HG03354 (cell line): ENCODE results near the gene NAA30.

Experiments used
- ATAC-seq: cut with Tn5 transposase; IDR thresholded peaks from one replicate; pipeline ENCODE4 v1.9.1; 2021; ENCODE audit warnings: mild to moderate bottlenecking; ENCODE audit not compliant: unreplicated experiment, poor library complexity, severe bottlenecking

NAA30 gene

DNA sequence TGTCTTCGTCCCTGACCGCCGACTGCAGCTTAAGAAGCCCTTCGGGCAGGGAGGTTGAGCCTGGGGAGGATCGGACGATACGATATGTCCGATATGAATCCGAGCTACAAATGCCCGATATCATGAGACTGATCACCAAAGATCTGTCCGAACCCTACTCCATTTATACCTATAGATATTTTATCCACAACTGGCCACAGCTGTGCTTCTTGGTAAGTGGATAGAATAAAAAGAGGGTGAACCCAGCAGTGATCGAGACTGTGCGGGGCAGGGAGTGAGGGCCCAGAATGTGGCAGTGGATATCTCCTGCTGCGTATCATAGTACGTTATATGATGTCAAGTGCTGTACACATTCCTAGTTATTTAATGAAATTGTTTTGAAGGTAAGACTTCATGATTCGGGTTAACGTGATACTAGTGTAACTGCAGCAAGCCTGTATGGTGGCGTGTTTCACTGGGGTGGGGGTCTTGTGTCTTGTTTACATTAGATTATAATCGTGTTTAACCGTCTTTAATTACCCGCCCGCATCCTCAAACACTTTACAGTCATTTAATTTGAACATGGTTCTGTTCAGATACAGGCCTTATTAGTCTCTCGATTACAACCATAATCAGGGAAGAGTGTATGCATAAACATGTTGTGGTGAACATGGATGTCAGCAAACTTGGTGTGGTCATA is 1.3 kb downstream of the NAA30 start:
- ATAC-seq, result no peak

- no peak for ATAC-seq
Measured at GRCh38 chr14:57392830-57393229, 2.4 kb downstream of the NAA30 start.

GRCh38 chr14:57400556-57401494 is 10.4 kb downstream of the NAA30 start:
- no peak for ATAC-seq

- ATAC-seq, result no peak
Measured at GRCh38 chr14:57401501-57401900, 11.1 kb downstream of the NAA30 start.

- no peak for ATAC-seq
Measured at GRCh38 chr14:57402173-57402852, 11.9 kb downstream of the NAA30 start.

GRCh38 chr14:57403521-57403864 is 13.1 kb downstream of the NAA30 start:
- no peak for ATAC-seq

- ATAC-seq, result no peak
Measured at GRCh38 chr14:57405562-57405961, 15.2 kb downstream of the NAA30 start.

DNA sequence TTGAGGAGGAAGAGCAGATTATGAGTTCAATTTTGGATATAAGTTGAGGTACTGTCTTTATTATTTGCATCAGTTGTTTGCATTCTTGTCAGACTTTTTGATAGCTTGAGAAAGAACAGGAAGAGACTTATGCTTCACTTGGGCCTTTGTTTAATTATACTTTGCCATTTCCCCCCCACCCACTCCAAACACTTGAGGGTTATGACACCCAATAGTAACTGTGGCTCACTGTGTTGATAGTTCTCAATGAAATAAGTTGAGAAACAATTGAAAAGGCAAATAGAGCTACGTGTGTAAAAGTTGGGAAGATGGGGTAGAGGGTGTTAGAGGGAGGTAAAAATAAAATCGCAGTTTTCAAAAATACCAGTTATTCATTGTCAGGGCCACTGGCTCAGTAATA is 17.7 kb downstream of the NAA30 start:
- no peak for ATAC-seq

GRCh38 chr14:57408634-57409033 is 18.2 kb downstream of the NAA30 start:
- ATAC-seq, result no peak

DNA sequence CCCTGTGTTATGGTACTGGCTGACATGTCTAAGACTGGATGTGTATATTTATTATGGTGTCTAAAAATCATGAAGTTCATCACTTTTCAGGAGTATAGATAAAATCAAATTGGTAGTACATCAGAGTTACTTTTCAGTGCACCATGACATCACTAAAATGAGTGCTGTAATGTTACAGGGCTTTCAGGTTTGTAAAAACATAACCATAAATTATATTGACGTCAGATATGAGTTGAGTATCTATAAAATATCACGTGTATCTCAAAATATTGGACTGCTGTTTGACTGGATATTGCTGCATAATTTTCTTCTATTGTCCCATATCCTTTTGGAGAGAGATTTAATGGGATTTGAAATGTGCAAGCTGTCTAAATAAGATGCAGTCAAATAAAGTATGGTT is 22.0 kb downstream of the NAA30 start:
- no peak for ATAC-seq

DNA sequence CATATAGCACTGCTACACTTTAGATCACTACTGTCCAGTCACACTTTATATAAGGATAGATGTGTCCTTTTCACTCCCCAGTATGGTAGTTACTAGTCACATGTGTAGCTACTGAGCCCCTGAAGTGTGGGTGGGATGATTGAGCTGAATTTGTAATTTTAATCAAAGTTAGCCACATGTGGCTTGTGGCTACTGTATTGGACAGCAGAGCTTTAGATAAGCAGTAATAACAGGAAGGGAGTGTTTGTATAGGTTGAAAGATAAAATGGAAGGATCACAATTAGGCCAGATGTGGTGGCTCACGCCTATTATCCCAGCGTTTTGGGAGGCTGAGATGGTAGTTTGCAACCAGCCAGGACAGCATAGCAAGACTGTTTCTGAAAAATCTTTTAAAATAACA is 23.5 kb downstream of the NAA30 start:
- no peak for ATAC-seq

DNA sequence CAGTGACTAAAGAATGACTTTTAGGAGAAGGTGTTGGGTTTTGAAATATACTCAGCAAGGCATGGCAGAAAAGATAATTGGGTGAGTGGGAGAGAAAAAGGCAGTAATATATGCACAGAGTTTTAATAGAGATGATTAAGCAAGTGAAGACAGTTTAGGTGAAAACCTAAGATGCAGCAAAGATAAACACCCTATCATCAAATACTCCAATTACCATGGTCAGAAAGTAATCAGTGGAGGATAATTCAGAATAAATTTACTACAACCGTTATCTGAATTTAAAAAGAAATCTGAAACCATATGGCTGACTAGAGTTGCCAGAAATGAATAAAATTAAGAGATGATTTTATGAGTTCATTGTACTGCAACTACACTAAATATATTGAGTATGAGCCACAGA is 26.8 kb downstream of the NAA30 start:
- no peak for ATAC-seq

DNA sequence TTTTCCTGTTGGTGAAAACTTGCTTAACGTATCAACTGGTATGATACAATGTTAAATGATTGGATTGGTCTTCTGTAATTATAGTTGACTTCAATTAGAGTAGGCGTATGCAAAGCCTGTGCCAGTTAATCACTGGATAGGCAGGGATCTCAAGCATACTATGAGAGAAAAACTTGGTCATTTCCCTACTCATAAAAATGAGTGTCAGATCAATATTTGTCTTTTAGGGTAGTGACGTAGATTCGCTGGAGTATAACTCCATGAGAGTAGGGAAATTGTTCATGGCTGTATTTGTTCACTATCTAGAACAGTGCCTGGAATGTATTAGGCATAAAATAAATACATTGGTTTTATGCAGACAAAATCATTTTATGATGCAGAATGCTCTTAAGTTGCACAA is 28.6 kb downstream of the NAA30 start:
- ATAC-seq, result no peak

GRCh38 chr14:57420033-57420432 is 29.6 kb downstream of the NAA30 start:
- no peak for ATAC-seq

GRCh38 chr14:57420986-57421385 is 30.6 kb downstream of the NAA30 start:
- no peak for ATAC-seq

DNA sequence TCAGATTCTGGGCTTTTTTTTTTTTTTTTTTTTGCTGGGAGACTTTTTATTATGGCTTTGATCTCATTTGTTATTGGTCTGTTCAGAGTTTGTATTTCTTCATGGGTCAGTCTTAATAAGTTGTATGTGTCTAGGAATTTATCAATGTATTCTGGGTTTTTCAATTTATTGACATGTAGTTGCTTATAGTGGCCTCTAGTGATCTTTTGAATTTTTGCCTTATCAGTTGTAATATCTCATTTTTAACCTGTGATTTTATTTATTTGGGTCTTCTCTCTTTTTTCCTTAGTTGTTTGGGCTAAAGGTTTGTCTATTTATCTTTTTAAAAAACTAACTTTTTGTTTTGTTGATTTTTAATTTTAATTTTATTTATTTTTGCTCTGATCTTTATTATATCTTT is 45.5 kb downstream of the NAA30 start:
- ATAC-seq, result no peak

DNA sequence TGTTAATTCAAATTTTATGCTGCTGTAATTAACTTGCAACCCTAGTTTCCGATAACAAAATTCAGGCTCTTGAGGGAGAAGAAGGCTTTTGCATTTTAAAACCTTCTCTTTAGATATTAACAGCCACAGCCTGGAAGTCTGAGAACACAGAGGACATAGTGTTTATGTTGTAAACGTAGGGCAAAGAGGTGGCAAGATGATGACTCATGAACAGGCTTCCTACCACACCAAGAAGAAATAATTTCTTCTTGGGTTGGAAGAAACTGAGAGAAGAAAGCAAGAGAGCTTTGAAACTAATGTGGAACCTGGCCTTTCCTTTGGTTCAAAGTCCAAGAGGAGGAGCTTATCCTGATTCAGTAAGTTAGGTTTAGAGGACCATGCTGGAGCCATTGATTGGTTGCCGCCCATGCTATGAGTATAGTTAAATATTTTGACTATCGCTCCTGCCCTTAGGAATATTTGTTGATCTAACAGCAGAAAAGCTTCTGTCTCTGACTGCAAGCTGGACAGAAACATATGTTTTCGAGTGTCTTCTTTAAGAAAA is 71.5 kb downstream of the NAA30 start:
- no peak for ATAC-seq

DNA sequence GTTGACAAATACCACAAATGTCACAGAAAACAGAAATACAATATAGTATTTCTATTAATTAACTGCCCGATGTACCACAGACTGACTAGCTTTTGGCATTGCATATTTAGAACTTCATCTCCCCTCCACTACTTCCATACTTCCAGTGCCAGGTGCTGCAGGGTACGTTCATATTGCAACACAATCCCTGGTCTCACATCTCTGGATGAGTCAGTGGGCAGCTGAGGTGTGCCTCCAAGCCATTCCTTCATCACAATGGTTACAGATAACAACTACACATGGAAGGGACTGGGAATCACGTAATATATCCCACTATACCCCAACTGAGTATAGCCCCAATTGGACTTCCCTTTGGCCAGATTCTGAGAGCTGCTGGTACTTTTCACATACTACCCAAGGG is 72.2 kb downstream of the NAA30 start:
- no peak for ATAC-seq

- peak; percentile 97 for ATAC-seq
Measured at GRCh38 chr14:57464008-57464730, 73.8 kb downstream of the NAA30 start.
